Glutamatergic neuron (in vitro differentiated cells): Measurements from ENCODE around the gene MAP3K1. TPM values are rescaled to one million over a fixed set of nuclear protein-coding genes. Genes with fewer than 3 reads are reported as not detected.

ENCODE experiments used
- DNase-seq: peaks from one replicate; pipeline ENCODE4 v3.0.0; 2022
- H3K27ac Mint-ChIP-seq: one replicate; pipeline ENCODE4 v1.8.0; 2020; ENCODE audit warnings: mild to moderate bottlenecking, mixed read lengths, inconsistent platforms; ENCODE audit not compliant: unreplicated experiment
- H3K27me3 Mint-ChIP-seq: one replicate; pipeline ENCODE4 v1.8.0; 2020; ENCODE audit warnings: mild to moderate bottlenecking, moderate library complexity, mixed read lengths, inconsistent platforms; ENCODE audit not compliant: unreplicated experiment
- H3K36me3 Mint-ChIP-seq: one replicate; pipeline ENCODE4 v1.8.0; 2020; ENCODE audit warnings: mild to moderate bottlenecking, mixed read lengths, inconsistent platforms; ENCODE audit not compliant: unreplicated experiment
- H3K4me1 Mint-ChIP-seq: one replicate; pipeline ENCODE4 v1.8.0; 2020; ENCODE audit warnings: mild to moderate bottlenecking, low read depth, mixed read lengths, inconsistent platforms; ENCODE audit not compliant: unreplicated experiment
- H3K4me3 Mint-ChIP-seq: one replicate; pipeline ENCODE4 v1.8.0; 2020; ENCODE audit warnings: mild to moderate bottlenecking, mixed read lengths, inconsistent platforms; ENCODE audit not compliant: unreplicated experiment
- H3K9me3 Mint-ChIP-seq: one replicate; pipeline ENCODE4 v1.8.0; 2020; ENCODE audit warnings: mild to moderate bottlenecking, moderate library complexity, mixed read lengths, inconsistent platforms; ENCODE audit not compliant: unreplicated experiment
- CTCF ChIP-seq: fragments of 200-600 bp; sonication (generic); IDR thresholded peaks from one replicate; pipeline ENCODE4 v1.5.0; 2021; ENCODE audit not compliant: partially characterized antibody, unreplicated experiment
- total RNA-seq: library from RNA; stranded (reverse); fragmentation: NEBNext Ultra II Directional; extraction: Animal tissue kit (Norgen Biotek cat#: 25700); gene quantifications from one replicate; pipeline ENCODE4 v1.2.1, GENCODE V29; 2021; ENCODE audit not compliant: unreplicated experiment

MAP3K1 gene
- total RNA-seq, 1 donor from 2014 or later = 10.1 TPM

- H3K36me3 Mint-ChIP-seq = no peaks in the 10 kb centered on the region
- H3K4me3 Mint-ChIP-seq = no peak overlapping the region
- peaks cover 2% of the 10 kb centered on the region for H3K27me3 Mint-ChIP-seq
- no peaks in the 10 kb centered on the region for H3K9me3 Mint-ChIP-seq
- TF ChIP-seq CTCF = no peak
- DNase-seq = no peak
- H3K27ac Mint-ChIP-seq = no peak overlapping the region
- peaks cover 7% of the 10 kb centered on the region for H3K4me1 Mint-ChIP-seq
Observed at GRCh38 chr5:56808211-56808610, 7.1 kb upstream of the MAP3K1 start.

- no peak for DNase-seq
- Mint-ChIP-seq H3K4me3 (no peak overlapping the region), H3K9me3 (no peaks in the 10 kb centered on the region), H3K36me3 (no peaks in the 10 kb centered on the region), H3K4me1 (peaks cover 7% of the 10 kb centered on the region), H3K27me3 (peaks cover 6% of the 10 kb centered on the region), H3K27ac (no peak overlapping the region)
- TF ChIP-seq CTCF = no peak
Observed at GRCh38 chr5:56810826-56811225, 4.5 kb upstream of the MAP3K1 start.

GRCh38 chr5:56812110-56812509 is 3.2 kb upstream of the MAP3K1 start:
- DNase-seq = no peak
- Mint-ChIP-seq H3K9me3 (no peaks in the 10 kb centered on the region), H3K4me1 (peaks cover 9% of the 10 kb centered on the region), H3K27me3 (peaks cover 11% of the 10 kb centered on the region), H3K4me3 (no peak overlapping the region), H3K27ac (no peak overlapping the region), H3K36me3 (no peaks in the 10 kb centered on the region)
- TF ChIP-seq CTCF = no peak

- no peak for TF ChIP-seq CTCF
- H3K27ac Mint-ChIP-seq = no peak overlapping the region
- H3K27me3 Mint-ChIP-seq = peaks cover 12% of the 10 kb centered on the region
- no peaks in the 10 kb centered on the region for H3K36me3 Mint-ChIP-seq
- H3K4me1 Mint-ChIP-seq = peaks cover 13% of the 10 kb centered on the region
- H3K9me3 Mint-ChIP-seq = no peaks in the 10 kb centered on the region
- DNase-seq = no peak
- no peak overlapping the region for H3K4me3 Mint-ChIP-seq
Observed at GRCh38 chr5:56813302-56813701, 2.0 kb upstream of the MAP3K1 start.

- Mint-ChIP-seq H3K9me3 (no peaks in the 10 kb centered on the region), H3K4me3 (peak overlapping the region; percentile 83), H3K27ac (no peak overlapping the region), H3K36me3 (no peaks in the 10 kb centered on the region), H3K4me1 (peaks cover 17% of the 10 kb centered on the region), H3K27me3 (peaks cover 12% of the 10 kb centered on the region)
- DNase-seq = no peak
- TF ChIP-seq CTCF = no peak
Observed at GRCh38 chr5:56814361-56814962, 887 bp upstream of the MAP3K1 start.
